NCI-H146 (cell line): Measurements from ENCODE around the gene APOBR.
"Not testable (repeated sequence)": the region's sequence is repeated elsewhere in the genome, so short reads cannot be mapped to it uniquely, and the experiment has no call there.

Experiments used
- DNase-seq: peaks from one replicate; lab custom pipeline; 2025; lab: John Stamatoyannopoulos, UW

Gene APOBR

GRCh38 chr16:28494121-28494851 is at the start of gene APOBR:
APOBR (plus strand) TSS chr16:28494643; CDS start chr16:28494682, 39 bp downstream.
- DNase-seq, result no peak

- DNase-seq, result not testable (repeated sequence)
These were observed 48.1 kb upstream of the APOBR start for GRCh38 chr16:28446388-28446787.

GRCh38 chr16:28447081-28447480 is 47.4 kb upstream of the APOBR start:
- DNase-seq, result not testable (repeated sequence)

GRCh38 chr16:28473714-28474265 is 20.7 kb upstream of the APOBR start:
- no peak for DNase-seq

- DNase-seq, result no peak
These were observed 19.2 kb upstream of the APOBR start for GRCh38 chr16:28475221-28475620.

- DNase-seq, result no peak
These were observed 17.0 kb upstream of the APOBR start for GRCh38 chr16:28477311-28477920.

- DNase-seq, result no peak
These were observed 15.8 kb upstream of the APOBR start for GRCh38 chr16:28478506-28479180.

GRCh38 chr16:28482026-28482425 is 12.4 kb upstream of the APOBR start:
- DNase-seq, result no peak

GRCh38 chr16:28483361-28483760 is 11.1 kb upstream of the APOBR start:
- not testable (repeated sequence) for DNase-seq

GRCh38 chr16:28486266-28486665 is 8.2 kb upstream of the APOBR start:
- no peak for DNase-seq

- DNase-seq, result peak; percentile 36
These were observed 3.0 kb upstream of the APOBR start for GRCh38 chr16:28491230-28491969.

GRCh38 chr16:28491970-28492474 is 2.4 kb upstream of the APOBR start, which contains the start of gene CLN3:
CLN3 (minus strand) TSS chr16:28492074; CDS start chr16:28491759, 315 bp downstream.
- DNase-seq, result peak; percentile 97

GRCh38 chr16:28492511-28492910 is 1.9 kb upstream of the APOBR start:
- no peak for DNase-seq

GRCh38 chr16:28495098-28495793 is 803 bp downstream of the APOBR start:
- DNase-seq, result no peak

GRCh38 chr16:28495795-28496749 is 1.6 kb downstream of the APOBR start:
- DNase-seq, result no peak

- DNase-seq, result no peak
These were observed 2.4 kb downstream of the APOBR start for GRCh38 chr16:28496844-28497243.

- DNase-seq, result no peak
These were observed 2.9 kb downstream of the APOBR start for GRCh38 chr16:28497386-28497785.

- DNase-seq, result no peak
These were observed 3.6 kb downstream of the APOBR start for GRCh38 chr16:28497861-28498599.
